ENCODE measurements around the gene DCAF12. TPM values are rescaled to one million over a fixed set of nuclear protein-coding genes. Genes with fewer than 3 reads are reported as not detected.

DCAF12 gene
- total RNA-seq, 2 experiments from 2014 or later: 31.7 to 70.5 TPM

DNA sequence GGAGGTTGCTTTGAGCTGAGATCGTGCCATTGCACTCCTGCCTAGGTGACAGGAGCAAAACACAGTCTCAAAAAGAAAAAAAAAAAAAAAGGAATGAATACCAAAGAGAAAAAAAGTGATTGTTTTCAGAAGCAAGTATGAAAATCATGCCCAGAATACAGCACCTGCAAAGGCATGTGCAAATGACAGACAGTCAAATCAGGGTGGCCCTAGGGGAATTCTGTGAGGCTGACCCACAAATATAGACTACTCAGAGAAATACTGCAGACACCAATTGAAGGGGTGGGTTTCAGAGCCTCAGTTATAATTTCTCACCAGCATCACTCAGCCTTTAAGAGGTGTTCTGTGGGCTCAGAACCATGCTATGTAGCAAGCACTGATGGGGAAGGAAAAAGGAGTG, 28.6 kb downstream of the DCAF12 start:
- TF ChIP-seq EZH2phosphoT487 (IDR thresholded peaks at IDR 0.05; ENCODE audit: borderline replicate concordance, low read depth, low read length): no peak
- TF ChIP-seq, protein P1, sequence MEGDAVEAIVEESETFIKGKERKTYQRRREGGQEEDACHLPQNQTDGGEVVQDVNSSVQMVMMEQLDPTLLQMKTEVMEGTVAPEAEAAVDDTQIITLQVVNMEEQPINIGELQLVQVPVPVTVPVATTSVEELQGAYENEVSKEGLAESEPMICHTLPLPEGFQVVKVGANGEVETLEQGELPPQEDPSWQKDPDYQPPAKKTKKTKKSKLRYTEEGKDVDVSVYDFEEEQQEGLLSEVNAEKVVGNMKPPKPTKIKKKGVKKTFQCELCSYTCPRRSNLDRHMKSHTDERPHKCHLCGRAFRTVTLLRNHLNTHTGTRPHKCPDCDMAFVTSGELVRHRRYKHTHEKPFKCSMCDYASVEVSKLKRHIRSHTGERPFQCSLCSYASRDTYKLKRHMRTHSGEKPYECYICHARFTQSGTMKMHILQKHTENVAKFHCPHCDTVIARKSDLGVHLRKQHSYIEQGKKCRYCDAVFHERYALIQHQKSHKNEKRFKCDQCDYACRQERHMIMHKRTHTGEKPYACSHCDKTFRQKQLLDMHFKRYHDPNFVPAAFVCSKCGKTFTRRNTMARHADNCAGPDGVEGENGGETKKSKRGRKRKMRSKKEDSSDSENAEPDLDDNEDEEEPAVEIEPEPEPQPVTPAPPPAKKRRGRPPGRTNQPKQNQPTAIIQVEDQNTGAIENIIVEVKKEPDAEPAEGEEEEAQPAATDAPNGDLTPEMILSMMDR (conservative IDR thresholded peaks at IDR 0.05; ENCODE audit: low read length): no peak
- intact Hi-C loops (cut with micrococcal nuclease; ENCODE audit: unreplicated experiment): loop anchor here (1.0 to 2.0 kb wide), 2 partner anchors 25 to 49 kb away; partner anchors contain the start of gene UBAP2
- Histone ChIP-seq H3K4me1 (ENCODE audit: insufficient read depth, low read length, poor library complexity, severe bottlenecking) (peaks cover 59% of the 10 kb centered on the region), H3K79me2 (ENCODE audit: insufficient read depth, low read depth, low read length) (no peaks in the 10 kb centered on the region; the same call in 1 of the 2 replicates), H4K20me1 (ENCODE audit: insufficient read depth, low read length) (no peaks in the 10 kb centered on the region), H2AFZ (ENCODE audit: low read length) (no peak overlapping the region; the same call in 1 of the 2 replicates), H3K4me3 (ENCODE audit: low read depth, low read length, poor library complexity, severe bottlenecking) (peak overlapping the region; percentile 61), H3K4me2 (ENCODE audit: low read length) (peak overlapping the region; percentile 92), H3K9me3 (ENCODE audit: low read length) (no peaks in the 10 kb centered on the region), H3K9me2 (ENCODE audit: insufficient read depth, low read length) (no peaks in the 10 kb centered on the region), H3K36me3 (ENCODE audit: insufficient read depth, low read length) (peaks cover 57% of the 10 kb centered on the region), H3K27ac (ENCODE audit: low read depth, low read length, poor library complexity, severe bottlenecking) (peak overlapping the region; percentile 98)
- peak; percentile 93 for DNase-seq (ENCODE audit: low spot score)
- ChIA-PET POLR2A (interaction anchor here (0.6 to 1.3 kb wide), 4 partner anchors 26 to 47 kb away, joined by 3 to 7 read pairs (median 3); no protein-coding TSS in a partner anchor), CTCF (ENCODE audit: unreplicated experiment) (interaction anchor here (1.1 kb wide), 1 partner anchor 58 kb away, joined by 4 read pairs; no protein-coding TSS in a partner anchor)
- BruUV-seq (replicated peaks): no TSS peak

DNA sequence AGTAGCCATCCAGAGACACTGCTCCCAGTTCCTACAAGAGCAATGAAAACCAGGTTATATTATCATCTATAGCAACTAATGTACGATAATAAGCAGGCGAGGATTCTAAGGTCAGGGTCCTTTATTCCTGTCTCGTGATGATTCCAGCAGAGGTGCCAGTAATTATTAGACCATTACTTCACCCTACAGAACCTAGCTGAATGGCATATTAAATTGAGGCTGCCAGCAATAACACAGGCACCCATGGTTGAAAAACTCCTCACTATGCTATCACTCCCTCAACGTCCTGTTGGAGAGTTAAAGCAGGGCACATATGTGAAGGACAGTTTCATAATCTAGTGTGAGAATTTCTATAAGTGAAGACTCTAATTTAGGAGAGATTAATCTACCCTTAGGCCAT, 29.7 kb downstream of the DCAF12 start:
- no peaks in the 10 kb centered on the region for H4K20me1 ChIP-seq (ENCODE audit: insufficient read depth, low read length)
- peaks cover 55% of the 10 kb centered on the region for H3K36me3 ChIP-seq (ENCODE audit: insufficient read depth, low read length)
- ChIA-PET CTCF (ENCODE audit: unreplicated experiment) (no interaction called here), POLR2A (interaction anchor here (0.6 to 1.3 kb wide), 3 partner anchors 13 to 62 kb away, joined by 3 read pairs; no protein-coding TSS in a partner anchor)
- DNase-seq (ENCODE audit: low spot score): peak; percentile 33
- peaks cover 63% of the 10 kb centered on the region for H3K4me1 ChIP-seq (ENCODE audit: insufficient read depth, low read length, poor library complexity, severe bottlenecking)
- H3K4me3 ChIP-seq (ENCODE audit: low read depth, low read length, poor library complexity, severe bottlenecking): peak overlapping the region; percentile 61
- peak overlapping the region; percentile 98 for H3K27ac ChIP-seq (ENCODE audit: low read depth, low read length, poor library complexity, severe bottlenecking)
- H2AFZ ChIP-seq (ENCODE audit: low read length): no peak overlapping the region
- H3K9me2 ChIP-seq (ENCODE audit: insufficient read depth, low read length): no peaks in the 10 kb centered on the region
- H3K9me3 ChIP-seq (ENCODE audit: low read length): no peaks in the 10 kb centered on the region
- intact Hi-C loops (cut with micrococcal nuclease; ENCODE audit: unreplicated experiment): no loop called here
- no peak for TF ChIP-seq EZH2phosphoT487 (IDR thresholded peaks at IDR 0.05; ENCODE audit: borderline replicate concordance, low read depth, low read length)
- TF ChIP-seq, protein P1 (conservative IDR thresholded peaks at IDR 0.05; ENCODE audit: low read length): no peak
- H3K4me2 ChIP-seq (ENCODE audit: low read length): peak overlapping the region; percentile 92
- H3K79me2 ChIP-seq (ENCODE audit: insufficient read depth, low read depth, low read length): no peaks in the 10 kb centered on the region; the same call in 1 of the 2 replicates
- BruUV-seq (replicated peaks): no TSS peak

DNA sequence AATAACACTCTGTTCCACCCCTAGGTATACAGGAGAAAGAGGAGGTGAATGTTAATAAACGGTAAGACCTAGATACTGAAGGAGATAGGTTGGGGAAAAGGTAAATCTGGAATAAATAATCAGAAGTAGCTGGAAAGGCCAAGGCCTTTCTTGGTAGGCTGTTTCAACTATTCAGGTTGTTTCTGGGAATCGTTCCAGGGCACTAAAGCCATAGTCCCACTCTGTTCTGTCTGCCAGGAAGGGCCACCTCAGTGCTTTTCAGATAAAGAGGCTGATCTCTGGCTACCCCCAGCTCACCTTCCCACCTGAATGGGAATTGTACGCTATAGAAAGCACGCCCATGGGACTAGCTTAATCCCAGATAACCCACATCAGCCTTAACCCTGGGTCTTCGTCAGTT, 32.9 kb downstream of the DCAF12 start:
- BruUV-seq (replicated peaks): no TSS peak
- H3K4me3 ChIP-seq (ENCODE audit: low read depth, low read length, poor library complexity, severe bottlenecking): no peak overlapping the region
- no peaks in the 10 kb centered on the region for H3K9me3 ChIP-seq (ENCODE audit: low read length)
- no peak for DNase-seq (ENCODE audit: low spot score)
- no peak overlapping the region for H3K4me2 ChIP-seq (ENCODE audit: low read length)
- intact Hi-C loops (cut with micrococcal nuclease; ENCODE audit: unreplicated experiment): no loop called here
- H3K79me2 ChIP-seq (ENCODE audit: insufficient read depth, low read depth, low read length): no peaks in the 10 kb centered on the region
- CTCF ChIA-PET (ENCODE audit: unreplicated experiment): interaction anchor here (0.7 kb wide), 1 partner anchor 44 kb away, joined by 4 read pairs; no protein-coding TSS in a partner anchor
- POLR2A ChIA-PET: interaction anchor here (0.6 to 0.9 kb wide), 4 partner anchors 12 to 265 kb away, joined by 3 to 6 read pairs (median 4); partner anchors contain the start of gene UBAP1
- no peak overlapping the region for H3K27ac ChIP-seq (ENCODE audit: low read depth, low read length, poor library complexity, severe bottlenecking)
- peaks cover 37% of the 10 kb centered on the region for H3K4me1 ChIP-seq (ENCODE audit: insufficient read depth, low read length, poor library complexity, severe bottlenecking)
- H4K20me1 ChIP-seq (ENCODE audit: insufficient read depth, low read length): no peaks in the 10 kb centered on the region
- peaks cover 73% of the 10 kb centered on the region for H3K36me3 ChIP-seq (ENCODE audit: insufficient read depth, low read length)
- no peaks in the 10 kb centered on the region for H3K9me2 ChIP-seq (ENCODE audit: insufficient read depth, low read length)
- H2AFZ ChIP-seq (ENCODE audit: low read length): no peak overlapping the region
- TF ChIP-seq, protein P1 (conservative IDR thresholded peaks at IDR 0.05; ENCODE audit: low read length): no peak
- no peak for TF ChIP-seq EZH2phosphoT487 (IDR thresholded peaks at IDR 0.05; ENCODE audit: borderline replicate concordance, low read depth, low read length)
